Trophoblast cell (in vitro differentiated cells and primary cell): ENCODE results near the gene CDH1. TPM values are rescaled to one million over a fixed set of nuclear protein-coding genes. Genes with fewer than 3 reads are reported as not detected.

Experiments
- DNase-seq, 2 donors: peaks; one replicate each; pipeline ENCODE4 v3.0.0-alpha.2; 2016
- H2AFZ ChIP-seq: 2 replicates; pipeline ENCODE4 v1.6.1; 2013; ENCODE audit warnings: low read length, moderate library complexity, mild to moderate bottlenecking; ENCODE audit not compliant: insufficient read depth, poor library complexity
- H2AK5ac ChIP-seq: 2 replicates; pipeline ENCODE4 v1.6.1; 2013; ENCODE audit warnings: mild to moderate bottlenecking, low read length
- H2BK120ac ChIP-seq: 2 replicates; pipeline ENCODE4 v1.6.1; 2013; ENCODE audit warnings: low read length, mild to moderate bottlenecking, moderate library complexity; ENCODE audit not compliant: insufficient read depth, poor library complexity
- H2BK12ac ChIP-seq: 2 replicates; pipeline ENCODE4 v1.6.1; 2013; ENCODE audit warnings: mild to moderate bottlenecking, low read length, moderate library complexity
- H2BK5ac ChIP-seq: 2 replicates; pipeline ENCODE4 v1.6.1; 2013; ENCODE audit warnings: low read length, low read depth, moderate library complexity, mild to moderate bottlenecking; ENCODE audit not compliant: poor library complexity
- H3K14ac ChIP-seq: 2 replicates; pipeline ENCODE4 v1.6.1; 2013; ENCODE audit warnings: mild to moderate bottlenecking, low read length
- H3K18ac ChIP-seq: 2 replicates; pipeline ENCODE4 v1.6.1; 2013; ENCODE audit warnings: mild to moderate bottlenecking, low read length
- H3K23ac ChIP-seq: 2 replicates; pipeline ENCODE4 v1.6.1; 2013; ENCODE audit warnings: low read length
- H3K27ac ChIP-seq: 2 replicates; pipeline ENCODE4 v1.5.1; 2013; ENCODE audit warnings: low read depth, mild to moderate bottlenecking, inconsistent platforms, low read length, moderate library complexity
- H3K27me3 ChIP-seq: 2 replicates; pipeline ENCODE4 v1.6.1; 2013; ENCODE audit warnings: inconsistent platforms, mild to moderate bottlenecking, low read length, moderate library complexity; ENCODE audit not compliant: insufficient read depth
- H3K36me3 ChIP-seq, 2 experiments: 1 replicate in 1 of 2; 2 replicates in 1 of 2; pipeline ENCODE4 v1.6.1; 2013; ENCODE audit warnings: low read length in 2 of 2, mild to moderate bottlenecking in 2 of 2, moderate library complexity in 1 of 2; ENCODE audit not compliant: insufficient read depth in 2 of 2, control insufficient read depth in 1 of 2
- H3K4ac ChIP-seq: 2 replicates; pipeline ENCODE4 v1.6.1; 2013; ENCODE audit warnings: low read depth, mild to moderate bottlenecking, low read length, moderate library complexity
- H3K4me1 ChIP-seq, 2 experiments: 1 replicate in 1 of 2; 2 replicates in 1 of 2; pipeline ENCODE4 v1.6.1; 2013; ENCODE audit warnings: low read length in 2 of 2, mild to moderate bottlenecking in 2 of 2, moderate library complexity in 1 of 2; ENCODE audit not compliant: insufficient read depth in 2 of 2, control insufficient read depth in 1 of 2
- H3K4me2 ChIP-seq: 2 replicates; pipeline ENCODE4 v1.6.1; 2013; ENCODE audit warnings: inconsistent platforms, mild to moderate bottlenecking, low read length, moderate library complexity
- H3K4me3 ChIP-seq: 2 replicates; pipeline ENCODE4 v1.5.1; 2013; ENCODE audit warnings: mild to moderate bottlenecking, low read depth, low read length, inconsistent platforms
- H3K79me1 ChIP-seq: one replicate; pipeline ENCODE4 v1.6.1; 2013; ENCODE audit warnings: low read length
- H3K79me2 ChIP-seq: 2 replicates; pipeline ENCODE4 v1.6.1; 2013; ENCODE audit warnings: low read length, mild to moderate bottlenecking; ENCODE audit not compliant: control insufficient read depth, insufficient read depth, poor library complexity
- H3K9ac ChIP-seq: 2 replicates; pipeline ENCODE4 v1.6.1; 2013; ENCODE audit warnings: mild to moderate bottlenecking, low read length
- H3K9me3 ChIP-seq: 2 replicates; pipeline ENCODE4 v1.6.1; 2013; ENCODE audit warnings: low read depth, mild to moderate bottlenecking, control low read depth, inconsistent platforms, low read length; ENCODE audit not compliant: insufficient read depth
- H4K12ac ChIP-seq: 2 replicates; pipeline ENCODE4 v1.6.1; 2013; ENCODE audit warnings: low read depth, mild to moderate bottlenecking, low read length, moderate library complexity
- H4K8ac ChIP-seq: 2 replicates; pipeline ENCODE4 v1.6.1; 2013; ENCODE audit warnings: low read depth, mild to moderate bottlenecking, low read length, moderate library complexity
- H4K91ac ChIP-seq: one replicate; pipeline ENCODE4 v1.6.1; 2013; ENCODE audit warnings: low read depth, mild to moderate bottlenecking, low read length, moderate library complexity
- WGBS: extraction: QIAGEN DNeasy Blood & Tissue Kit; methylation state at CpG from one replicate; pipeline ENCODE4 v1.1.7; 2013; ENCODE audit warnings: missing lambda C conversion rate; ENCODE audit not compliant: insufficient read length, insufficient coverage; ENCODE audit errors: extremely low coverage; 5-methylcytosine and 5-hydroxymethylcytosine counted together
- polyA plus RNA-seq: library from polyadenylated mRNA; stranded (reverse); fragments of 200-250 nt; gene quantifications from 2 replicates; pipeline ENCODE4 v1.2.3, GENCODE V29; 2013

Gene CDH1
- polyA plus RNA-seq, result 212 and 221 TPM in 2 replicates

DNA sequence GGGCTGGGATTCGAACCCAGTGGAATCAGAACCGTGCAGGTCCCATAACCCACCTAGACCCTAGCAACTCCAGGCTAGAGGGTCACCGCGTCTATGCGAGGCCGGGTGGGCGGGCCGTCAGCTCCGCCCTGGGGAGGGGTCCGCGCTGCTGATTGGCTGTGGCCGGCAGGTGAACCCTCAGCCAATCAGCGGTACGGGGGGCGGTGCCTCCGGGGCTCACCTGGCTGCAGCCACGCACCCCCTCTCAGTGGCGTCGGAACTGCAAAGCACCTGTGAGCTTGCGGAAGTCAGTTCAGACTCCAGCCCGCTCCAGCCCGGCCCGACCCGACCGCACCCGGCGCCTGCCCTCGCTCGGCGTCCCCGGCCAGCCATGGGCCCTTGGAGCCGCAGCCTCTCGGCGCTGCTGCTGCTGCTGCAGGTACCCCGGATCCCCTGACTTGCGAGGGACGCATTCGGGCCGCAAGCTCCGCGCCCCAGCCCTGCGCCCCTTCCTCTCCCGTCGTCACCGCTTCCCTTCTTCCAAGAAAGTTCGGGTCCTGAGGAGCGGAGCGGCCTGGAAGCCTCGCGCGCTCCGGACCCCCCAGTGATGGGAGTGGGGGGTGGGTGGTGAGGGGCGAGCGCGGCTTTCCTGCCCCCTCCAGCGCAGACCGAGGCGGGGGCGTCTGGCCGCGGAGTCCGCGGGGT lies at the start of gene CDH1:
CDH1 (plus strand) TSS at position 247 of the 684 bp plus-strand sequence; CDS start at position 371, 124 bp downstream.
- no peak within 1 kb of the TSS for H2AK5ac ChIP-seq
- peak within 1 kb of the TSS; percentile 88 for H3K4me3 ChIP-seq
- peaks cover 15% of the 10 kb centered on the region for H3K79me2 ChIP-seq
- no peaks in the 10 kb centered on the region for H3K27me3 ChIP-seq
- H4K12ac ChIP-seq, result peak within 1 kb of the TSS; percentile 55
- peaks cover 1% of the 10 kb centered on the region for H3K9me3 ChIP-seq
- peak within 1 kb of the TSS; percentile 93 for H3K4me2 ChIP-seq
- peaks cover 25% of the 10 kb centered on the region for H3K79me1 ChIP-seq
- peak within 1 kb of the TSS; percentile 58 for H2BK5ac ChIP-seq
- peak within 1 kb of the TSS; percentile 37 for H2AFZ ChIP-seq
- peak within 1 kb of the TSS; percentile 88 for H3K9ac ChIP-seq
- DNase-seq, result peak; percentile 83 to 86
- peak within 1 kb of the TSS; percentile 50 for H4K8ac ChIP-seq
- peak within 1 kb of the TSS; percentile 96 for H3K4ac ChIP-seq
- peak within 1 kb of the TSS; percentile 61 for H3K14ac ChIP-seq
- H2BK120ac ChIP-seq, result peak within 1 kb of the TSS; percentile 31
- peak within 1 kb of the TSS; percentile 42 for H3K27ac ChIP-seq
- peak within 1 kb of the TSS; percentile 17 for H3K23ac ChIP-seq
- peak within 1 kb of the TSS; percentile 75 for H4K91ac ChIP-seq
- H3K18ac ChIP-seq, result peak within 1 kb of the TSS; percentile 78
- H3K4me1 ChIP-seq, result peaks cover 18 to 30% of the 10 kb centered on the region in 2 experiments
- H3K36me3 ChIP-seq, result peaks cover 0 to 7% of the 10 kb centered on the region in 2 experiments
- WGBS, result no CpG with 5 or more reads among the region's 63 CpGs
- no peak within 1 kb of the TSS for H2BK12ac ChIP-seq

DNA sequence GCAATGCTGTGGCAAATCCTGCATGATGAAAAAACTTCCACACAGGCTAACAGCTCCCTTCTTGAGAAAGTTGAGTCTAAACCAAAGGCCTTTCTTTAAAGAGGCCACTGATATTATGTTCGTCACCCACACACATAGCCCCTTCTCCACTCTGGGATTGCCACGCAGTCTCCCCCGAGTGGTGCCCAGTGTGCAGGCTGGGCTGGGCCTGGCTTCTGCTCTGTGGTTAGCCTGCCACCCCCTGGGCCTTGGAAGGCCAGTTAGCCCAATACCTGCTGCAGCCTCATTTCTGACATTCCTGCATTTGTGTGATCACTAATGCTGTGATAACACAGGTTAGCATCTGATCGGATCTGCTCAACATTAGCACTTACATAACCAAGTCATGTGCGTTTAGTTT lies 47.2 kb upstream of the CDH1 start:
- no peaks in the 10 kb centered on the region for H3K9me3 ChIP-seq
- H2BK120ac ChIP-seq, result no peak overlapping the region
- no peak overlapping the region for H3K23ac ChIP-seq
- H3K27ac ChIP-seq, result no peak overlapping the region
- no peak overlapping the region for H3K4ac ChIP-seq
- H4K12ac ChIP-seq, result no peak overlapping the region
- no peaks in the 10 kb centered on the region for H3K79me2 ChIP-seq
- no peaks in the 10 kb centered on the region for H3K79me1 ChIP-seq
- WGBS, result no CpG with 5 or more reads among the region's 5 CpGs
- H2BK5ac ChIP-seq, result no peak overlapping the region
- no peak for DNase-seq
- peaks cover 69 to 75% of the 10 kb centered on the region in 2 experiments for H3K36me3 ChIP-seq
- no peak overlapping the region for H3K18ac ChIP-seq
- no peak overlapping the region for H3K14ac ChIP-seq
- H2BK12ac ChIP-seq, result no peak overlapping the region
- no peaks in the 10 kb centered on the region for H3K27me3 ChIP-seq
- H3K4me2 ChIP-seq, result no peak overlapping the region
- no peak overlapping the region for H4K8ac ChIP-seq
- no peak overlapping the region for H2AK5ac ChIP-seq
- H3K9ac ChIP-seq, result no peak overlapping the region
- H4K91ac ChIP-seq, result no peak overlapping the region
- no peak overlapping the region for H2AFZ ChIP-seq
- no peaks in the 10 kb centered on the region for H3K4me1 ChIP-seq
- H3K4me3 ChIP-seq, result no peak overlapping the region

DNA sequence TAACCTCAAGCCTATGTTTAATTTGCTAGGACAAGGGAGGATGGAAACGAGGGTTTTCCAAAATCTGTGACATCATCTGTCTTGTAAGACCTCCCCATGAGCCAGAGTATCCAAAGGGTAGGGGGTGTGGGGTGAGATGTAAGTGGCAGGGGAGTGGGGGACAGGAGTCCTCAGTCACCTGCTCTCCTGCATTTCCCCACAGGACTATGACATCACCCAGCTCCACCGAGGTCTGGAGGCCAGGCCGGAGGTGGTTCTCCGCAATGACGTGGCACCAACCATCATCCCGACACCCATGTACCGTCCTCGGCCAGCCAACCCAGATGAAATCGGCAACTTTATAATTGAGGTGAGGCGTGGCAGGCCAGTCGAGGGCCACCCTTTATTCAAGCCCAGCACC lies 41.5 kb upstream of the CDH1 start:
- Histone ChIP-seq H3K18ac (no peak overlapping the region), H2AK5ac (no peak overlapping the region), H3K4me3 (peak overlapping the region; percentile 6), H4K12ac (no peak overlapping the region), H3K79me2 (no peaks in the 10 kb centered on the region), H2BK12ac (no peak overlapping the region), H3K36me3 (peaks cover 67 to 68% of the 10 kb centered on the region in 2 experiments), H2BK5ac (no peak overlapping the region), H4K91ac (no peak overlapping the region), H3K27me3 (no peaks in the 10 kb centered on the region), H3K9me3 (peaks cover 1% of the 10 kb centered on the region), H3K4me2 (no peak overlapping the region), H2BK120ac (no peak overlapping the region), H3K4me1 (no peaks in the 10 kb centered on the region), H3K23ac (no peak overlapping the region), H3K27ac (no peak overlapping the region), H4K8ac (no peak overlapping the region), H3K14ac (no peak overlapping the region), H3K79me1 (no peaks in the 10 kb centered on the region), H3K4ac (no peak overlapping the region), H3K9ac (no peak overlapping the region), H2AFZ (no peak overlapping the region)
- no CpG with 5 or more reads among the region's 11 CpGs for WGBS
- DNase-seq, result no peak

DNA sequence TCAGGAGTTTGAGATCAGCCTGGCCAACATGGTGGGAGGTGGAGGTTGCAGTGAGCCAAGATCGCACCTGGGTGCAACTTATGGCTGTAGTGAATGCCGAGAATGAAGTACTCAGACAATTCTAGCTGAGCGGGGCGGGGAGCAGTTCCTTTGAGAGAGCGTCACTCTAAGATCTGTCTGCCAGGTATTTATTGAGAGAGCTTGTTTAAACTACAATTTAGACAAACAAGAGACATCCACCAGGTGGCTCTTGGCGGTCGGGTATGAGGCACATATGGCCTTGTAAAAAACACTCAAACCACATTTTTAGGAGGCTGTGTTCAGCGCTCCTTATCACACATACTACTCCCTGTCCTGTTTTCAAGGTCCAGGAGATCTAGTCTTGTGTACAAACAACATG lies 40.6 kb upstream of the CDH1 start:
- Histone ChIP-seq H3K4me1 (no peaks in the 10 kb centered on the region), H4K8ac (no peak overlapping the region), H3K79me2 (no peaks in the 10 kb centered on the region), H3K79me1 (no peaks in the 10 kb centered on the region), H2BK120ac (no peak overlapping the region), H2BK12ac (no peak overlapping the region), H3K4ac (no peak overlapping the region), H4K12ac (no peak overlapping the region), H3K18ac (no peak overlapping the region), H2AK5ac (no peak overlapping the region), H4K91ac (no peak overlapping the region), H2BK5ac (no peak overlapping the region), H2AFZ (no peak overlapping the region), H3K4me3 (no peak overlapping the region), H3K9ac (no peak overlapping the region), H3K23ac (no peak overlapping the region), H3K27me3 (no peaks in the 10 kb centered on the region), H3K9me3 (peaks cover 1% of the 10 kb centered on the region), H3K14ac (no peak overlapping the region), H3K4me2 (no peak overlapping the region), H3K36me3 (peaks cover 67 to 71% of the 10 kb centered on the region in 2 experiments), H3K27ac (no peak overlapping the region)
- DNase-seq, result no peak
- no CpG with 5 or more reads among the region's 8 CpGs for WGBS
